Psoas muscle (tissue), 8 donors: ENCODE data around the gene NPLOC4. TPM values are rescaled to one million over a fixed set of nuclear protein-coding genes. Genes with fewer than 3 reads are reported as not detected.

ENCODE experiments used
- ATAC-seq, 4 donors: fragments of 200-7000 bp; cut with Tn5 transposase; one replicate each; pipeline ENCODE4 v1.9.1; 2020; ENCODE audit warnings: moderate library complexity in 3 of 4, mild to moderate bottlenecking in 2 of 4
- DNase-seq, 2 donors: peaks; one replicate each; pipeline ENCODE4 v3.0.0-alpha.2; 2020
- H3K27ac ChIP-seq: fragments of 200-600 bp; one replicate; pipeline ENCODE4 v1.8.0; 2022
- H3K27me3 ChIP-seq, 3 donors: fragments of 200-600 bp in 1 of 3; one replicate each; pipeline versions ENCODE4 v1.6.1 to v1.8.0; 2013 to 2022; ENCODE audit warnings: low read length in 2 of 3, mild to moderate bottlenecking in 2 of 3, moderate library complexity in 1 of 3; ENCODE audit not compliant: insufficient read depth in 3 of 3
- H3K36me3 ChIP-seq, 2 donors: fragments of 200-600 bp in 1 of 2; one replicate each; pipeline versions ENCODE4 v1.6.1 to v1.8.0; 2013 to 2022; ENCODE audit warnings: low read depth in 1 of 2, mild to moderate bottlenecking in 1 of 2, moderate library complexity in 1 of 2; ENCODE audit not compliant: insufficient read depth in 1 of 2
- H3K4me1 ChIP-seq: fragments of 200-600 bp; one replicate; pipeline ENCODE4 v1.8.0; 2022
- H3K4me3 ChIP-seq: fragments of 200-600 bp; one replicate; pipeline ENCODE4 v1.8.0; 2022; ENCODE audit warnings: mild to moderate bottlenecking
- H3K9me3 ChIP-seq: fragments of 200-600 bp; one replicate; pipeline ENCODE4 v1.8.0; 2022
- CTCF ChIP-seq: fragments of 200-600 bp; IDR thresholded peaks from one replicate; pipeline ENCODE4 v1.8.0; 2022; ENCODE audit warnings: antibody characterized with exemption
- WGBS, 3 donors: extraction: QIAGEN DNeasy Blood & Tissue Kit; methylation state at CpG; one replicate each; pipeline versions ENCODE4 v1.1.6 to v1.1.7; 2013; 5-methylcytosine and 5-hydroxymethylcytosine counted together
- intact Hi-C, 2 donors: fragments of 100-400 bp; cut with DNase I; formaldehyde crosslinking; loops; one replicate each; pipeline versions ENCODE4 v1.11.0 to v1.14.2; 2022
- polyA plus RNA-seq, 3 donors: library from polyadenylated mRNA; stranded (reverse); fragments of 200-250 nt; gene quantifications; one replicate each; pipeline ENCODE4 v1.2.3, GENCODE V29; 2013
- total RNA-seq, 4 donors: library from RNA; stranded (reverse); fragmentation: NEBNext Ultra II Directional in 2 of 4; extraction: Animal tissue kit (Norgen Biotek cat#: 25700) in 2 of 4; gene quantifications; one replicate each; pipeline versions ENCODE4 v1.2.1 to v1.2.4, GENCODE V29; 2021 to 2023
- donor health status: healthy with polysubstance abuse.
- donor health status: DM: no; HTN: no; CAD: no; lungs with moderate emphysema.
- donor health status: Bipolar disorder and iron deficiency.
- donor health status: healthy.
- donor health status: DM: yes; HTN: yes; CAD: no.
- donor health status: DM: no; HTN: no; CAD: no.
- donor health status: DM: no; HTN: no; CAD: no.
- donor health status: DM: yes; HTN: yes; CAD: no.

Gene NPLOC4
- total and polyA plus RNA-seq, 7 donors, result 87.3 to 414 (median 204) TPM

- intact Hi-C loops, result no loop called here
- peaks cover 0 to 32% (median 16%) of the 10 kb centered on the region in 3 donors for H3K27me3 ChIP-seq
- TF ChIP-seq CTCF, result no peak
- H3K27ac ChIP-seq, result no peak overlapping the region
- H3K4me3 ChIP-seq, result no peak overlapping the region
- 83 to 88% (median 88%) methylated on average over 27 to 29 of the region's 29 CpGs for WGBS, 3 donors
- no peaks in the 10 kb centered on the region for H3K4me1 ChIP-seq
- DNase-seq (no peak), ATAC-seq (no peak)
- no peaks in the 10 kb centered on the region for H3K36me3 ChIP-seq
- H3K9me3 ChIP-seq, result no peaks in the 10 kb centered on the region
These were observed 8.4 kb upstream of the NPLOC4 start for GRCh38 chr17:81644976-81645952.

- ATAC-seq (no peak), DNase-seq (no peak)
- 87 to 91% (median 89%) methylated on average over 15 of the region's 15 CpGs for whole genome bisulfite sequencing, 3 donors
- H3K9me3 ChIP-seq, result no peaks in the 10 kb centered on the region
- no peaks in the 10 kb centered on the region for H3K36me3 ChIP-seq
- peaks cover 0 to 26% (median 14%) of the 10 kb centered on the region in 3 donors for H3K27me3 ChIP-seq
- H3K27ac ChIP-seq, result no peak overlapping the region
- no peak for TF ChIP-seq CTCF
- no peak overlapping the region for H3K4me3 ChIP-seq
- intact Hi-C loops, result no loop called here
- no peaks in the 10 kb centered on the region for H3K4me1 ChIP-seq
These were observed 7.6 kb upstream of the NPLOC4 start for GRCh38 chr17:81644496-81644895.

GRCh38 chr17:81641825-81642489, 5.0 kb upstream of the NPLOC4 start:
- no peaks in the 10 kb centered on the region for H3K9me3 ChIP-seq
- no peaks in the 10 kb centered on the region for H3K36me3 ChIP-seq
- intact Hi-C loops, result no loop called here
- WGBS, 3 donors, result 91 to 93% (median 91%) methylated on average over 14 to 17 of the region's 17 CpGs
- no peak for TF ChIP-seq CTCF
- ATAC-seq, result no peak
- peaks cover 0 to under 1% (median under 1%) of the 10 kb centered on the region in 3 donors for H3K27me3 ChIP-seq
- no peak overlapping the region for H3K4me3 ChIP-seq
- no peak overlapping the region for H3K27ac ChIP-seq
- H3K4me1 ChIP-seq, result peaks cover 7% of the 10 kb centered on the region
- DNase-seq, result no peak

GRCh38 chr17:81640011-81640410, 3.1 kb upstream of the NPLOC4 start:
- WGBS, 3 donors, result 89 to 94% (median 91%) methylated on average over 9 of the region's 9 CpGs
- no peak overlapping the region for H3K27ac ChIP-seq
- intact Hi-C loops, result no loop called here
- H3K4me1 ChIP-seq, result peaks cover 18% of the 10 kb centered on the region
- no peak for ATAC-seq
- no peaks in the 10 kb centered on the region for H3K27me3 ChIP-seq
- peaks cover 0 to 5% of the 10 kb centered on the region in 2 donors for H3K36me3 ChIP-seq
- DNase-seq, result no peak
- no peaks in the 10 kb centered on the region for H3K9me3 ChIP-seq
- no peak for TF ChIP-seq CTCF
- H3K4me3 ChIP-seq, result no peak overlapping the region
